HG03469 (cell line): ENCODE measurements around the gene TENT5D.
"Not testable (repeated sequence)": the region's sequence is repeated elsewhere in the genome, so short reads cannot be mapped to it uniquely, and the experiment has no call there.

Source experiments
- ATAC-seq: cut with Tn5 transposase; IDR thresholded peaks from one replicate; pipeline ENCODE4 v1.9.1; 2021; ENCODE audit warnings: mild to moderate bottlenecking, moderate library complexity, moderate number of reproducible peaks; ENCODE audit not compliant: unreplicated experiment

The TENT5D gene

GRCh38 chrX:80420147-80420546 lies at the start of gene TENT5D:
TSS of gene TENT5D (plus strand) at chrX:80420447. CDS start at chrX:80442540, 22,093 bp downstream.
- no peak for ATAC-seq

DNA sequence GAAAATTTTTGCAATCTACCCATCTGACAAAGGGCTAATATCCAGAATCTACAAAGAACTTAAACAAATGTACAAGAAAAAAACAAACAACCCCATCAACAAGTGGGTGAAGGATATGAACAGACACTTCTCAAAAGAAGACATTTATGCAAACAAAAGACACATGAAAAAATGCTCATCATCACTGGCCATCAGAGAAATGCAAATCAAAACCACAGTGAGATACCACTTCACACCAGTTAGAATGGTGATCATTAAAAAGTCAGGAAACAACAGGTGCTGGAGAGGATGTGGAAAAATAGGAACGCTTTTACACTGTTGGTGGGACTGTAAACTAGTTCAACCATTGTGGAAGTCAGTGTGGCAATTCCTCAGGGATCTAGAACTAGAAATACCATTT lies 34.6 kb upstream of the TENT5D start:
- not testable (repeated sequence) for ATAC-seq

- no peak for ATAC-seq
These were observed 32.0 kb upstream of the TENT5D start for GRCh38 chrX:80388206-80388605.

DNA sequence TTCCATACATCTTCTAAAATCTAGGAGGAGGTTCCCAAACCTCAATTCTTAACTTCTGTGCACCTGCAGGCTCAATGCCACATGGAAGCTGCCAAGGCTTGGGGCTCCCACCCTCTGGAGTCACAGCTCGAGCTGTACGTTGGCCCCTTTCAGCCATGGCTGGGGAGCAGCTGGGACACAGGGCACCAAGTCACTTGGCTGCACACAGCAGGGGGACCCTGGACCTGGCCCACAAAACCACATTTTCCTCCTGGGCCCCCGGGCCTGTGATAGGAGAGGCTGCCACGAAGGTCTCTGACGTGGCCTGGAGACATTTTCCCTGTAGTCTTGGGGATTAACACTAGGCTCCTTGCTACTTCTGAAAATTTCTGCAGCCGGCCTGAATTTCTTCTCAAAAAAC lies 8.2 kb upstream of the TENT5D start:
- ATAC-seq: no peak

DNA sequence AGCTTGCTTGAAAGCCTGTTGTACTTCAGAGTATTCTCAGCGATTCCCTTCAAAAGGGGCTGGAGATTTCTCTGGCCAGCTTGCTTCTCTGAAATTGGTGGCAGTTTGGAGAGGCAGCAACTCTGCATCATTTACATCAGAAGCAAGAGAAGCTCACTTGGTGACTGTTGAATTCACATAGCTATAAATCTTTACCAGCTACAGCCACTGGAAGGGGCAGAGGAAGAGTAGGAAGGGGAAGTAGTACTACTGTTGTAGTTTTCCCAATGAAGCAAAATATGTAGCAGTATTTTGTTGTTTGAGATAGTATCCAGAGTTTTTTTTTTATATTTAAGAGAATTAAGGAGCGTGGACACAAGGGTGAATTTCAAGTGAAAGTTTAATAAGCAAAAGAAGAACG lies 2.8 kb downstream of the TENT5D start:
- no peak for ATAC-seq

GRCh38 chrX:80423744-80424143 lies 3.5 kb downstream of the TENT5D start:
- ATAC-seq: no peak

- no peak for ATAC-seq
These were observed 10.7 kb downstream of the TENT5D start for GRCh38 chrX:80430826-80431504.

DNA sequence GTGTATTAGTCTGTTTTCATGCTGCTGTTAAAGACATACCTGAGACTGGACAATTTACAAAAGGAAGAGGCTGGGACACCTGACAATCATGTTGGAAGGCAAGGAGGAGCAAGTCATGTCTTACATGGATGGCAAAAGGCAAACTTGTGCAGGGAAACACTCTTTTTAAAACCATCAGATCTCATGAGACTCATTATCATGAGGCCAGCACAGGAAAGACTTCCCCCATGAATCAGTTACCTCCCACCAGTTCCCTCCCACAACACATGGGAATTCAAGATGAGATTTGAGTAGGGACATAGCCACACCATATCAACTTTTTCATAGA lies 11.2 kb downstream of the TENT5D start:
- ATAC-seq: no peak

DNA sequence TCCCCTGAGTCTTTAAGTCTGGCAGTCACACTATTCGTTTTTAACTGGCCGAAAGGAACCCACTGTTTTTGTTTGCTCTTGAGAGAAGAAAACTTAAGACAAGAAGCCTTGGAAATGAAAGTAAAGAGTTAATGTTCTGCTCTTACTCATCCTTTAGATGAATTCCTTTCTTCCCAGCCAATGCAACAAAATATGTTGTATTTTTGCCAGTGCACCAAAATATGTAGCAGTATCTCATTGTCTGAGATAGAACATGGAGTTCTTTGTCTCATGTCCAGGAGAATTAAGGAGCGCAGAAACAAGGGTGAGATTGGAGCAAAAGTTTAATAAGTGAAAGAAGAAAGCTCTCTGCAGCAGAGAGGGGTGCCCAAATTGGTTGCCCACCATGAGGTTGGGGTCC lies 12.2 kb downstream of the TENT5D start:
- no peak for ATAC-seq

- no peak for ATAC-seq
These were observed 12.6 kb downstream of the TENT5D start for GRCh38 chrX:80432863-80433262.

DNA sequence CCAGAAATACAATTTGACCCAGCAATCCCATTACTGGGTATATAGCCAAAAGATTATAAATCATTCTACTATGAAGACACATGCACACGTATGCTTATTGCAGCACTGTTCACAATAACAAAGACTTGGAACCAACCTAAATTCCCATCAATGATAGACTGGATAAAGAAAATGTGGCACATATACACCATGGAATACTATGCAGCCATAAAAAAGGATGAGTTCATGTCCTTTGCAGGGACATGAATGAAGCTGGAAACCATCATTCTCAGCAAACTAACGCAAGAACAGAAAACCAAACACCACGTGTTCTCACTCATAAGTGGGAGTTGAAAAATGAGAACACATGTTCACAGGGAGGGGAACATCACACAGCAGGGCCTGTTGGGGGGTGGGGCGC lies 47.9 kb downstream of the TENT5D start:
- ATAC-seq: not testable (repeated sequence)

GRCh38 chrX:80471582-80471981 lies 51.3 kb downstream of the TENT5D start:
- ATAC-seq: no peak

DNA sequence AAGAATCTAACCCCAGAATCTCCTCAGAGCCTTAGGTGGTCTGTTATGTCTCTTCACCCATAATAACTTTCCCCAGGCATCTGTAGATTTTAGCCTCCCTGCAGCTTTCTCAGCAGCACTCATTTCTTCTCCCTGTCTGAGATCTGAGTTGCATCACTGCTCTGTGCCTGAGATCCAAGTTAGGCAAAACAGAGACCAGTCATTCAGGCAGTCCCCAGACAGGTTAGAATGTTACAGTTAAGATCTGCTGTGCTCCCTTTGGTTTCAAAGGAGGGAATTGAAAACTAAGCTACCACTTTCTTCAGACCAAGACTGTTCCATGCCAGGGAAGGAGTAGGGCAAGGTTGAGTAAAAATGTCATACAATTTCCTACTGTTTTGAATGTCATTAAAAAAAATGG lies 65.3 kb downstream of the TENT5D start:
- ATAC-seq: no peak

- ATAC-seq: no peak
These were observed 66.1 kb downstream of the TENT5D start for GRCh38 chrX:80486299-80486698.

- no peak for ATAC-seq
These were observed 68.9 kb downstream of the TENT5D start for GRCh38 chrX:80489166-80489565.
